ENCODE results near the gene TEP1.

- TF ChIP-seq CTCF (conservative IDR thresholded peaks at IDR 0.05) (no peak; the same call in 1 of the 2 replicates), ZFX (IDR thresholded peaks at IDR 0.05) (no peak)
Observed at GRCh38 chr14:20332431-20332787, 80.9 kb downstream of the TEP1 start.

Data from C4-2B (cell line).